RPMI7951 (cell line): ENCODE measurements around the gene GNLY. TPM values are rescaled to one million over a fixed set of nuclear protein-coding genes. Genes with fewer than 3 reads are reported as not detected.
A peak's percentile ranks its signal among the peaks of the same experiment; 100 is the strongest.

ENCODE experiments used
- DNase-seq: peaks from one replicate; pipeline ENCODE4 v3.0.0-alpha.2; 2012; ENCODE audit warnings: low read depth
- total RNA-seq: library from RNA; depleted of rRNA; stranded (reverse); fragments of >200 nt; shearing (Covaris generic); gene quantifications from 2 replicates; pipeline ENCODE4 v1.2.3, GENCODE V29; 2014

Gene GNLY
- total RNA-seq, 1 experiment from 2014 or later = not detected

DNA sequence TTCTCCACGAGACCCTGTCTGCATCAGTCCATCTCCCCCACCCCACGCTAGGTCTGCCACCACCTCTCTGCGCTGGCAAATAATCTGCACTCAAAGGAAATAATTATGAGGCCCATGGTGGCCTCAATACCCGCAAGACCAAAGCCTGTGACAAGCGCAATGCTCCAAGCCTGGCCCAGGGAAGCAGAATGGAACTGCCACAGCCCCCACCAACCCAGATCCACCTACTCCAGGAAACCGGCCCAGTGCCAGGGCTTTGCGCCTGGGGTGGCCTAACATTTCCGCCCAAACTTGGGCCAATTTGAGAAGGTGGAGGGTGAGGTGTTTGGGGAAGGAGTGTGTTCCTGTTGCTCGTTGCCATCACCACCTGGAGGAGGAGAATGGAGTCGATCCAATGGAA lies 33.6 kb downstream of the GNLY start:
- DNase-seq = no peak

DNA sequence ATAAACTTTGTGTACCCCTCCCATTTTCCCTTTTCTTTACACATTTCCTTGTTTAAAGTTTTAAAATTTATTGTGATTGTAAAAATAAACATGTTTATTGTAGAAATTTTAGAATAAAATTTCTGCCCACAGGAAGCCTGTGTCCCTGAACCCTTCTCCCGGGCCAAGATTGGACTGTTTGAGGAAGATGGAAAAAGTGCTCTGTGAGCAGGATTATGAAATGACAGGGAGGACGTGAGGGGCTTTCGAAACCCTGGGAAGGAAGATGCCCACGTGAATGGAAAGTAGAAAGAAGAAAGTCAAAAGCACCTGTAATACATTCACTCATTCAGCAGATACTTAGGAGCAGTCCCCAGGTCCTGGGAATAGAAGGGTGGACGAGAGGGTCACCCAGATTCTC lies 34.2 kb downstream of the GNLY start:
- no peak for DNase-seq

DNA sequence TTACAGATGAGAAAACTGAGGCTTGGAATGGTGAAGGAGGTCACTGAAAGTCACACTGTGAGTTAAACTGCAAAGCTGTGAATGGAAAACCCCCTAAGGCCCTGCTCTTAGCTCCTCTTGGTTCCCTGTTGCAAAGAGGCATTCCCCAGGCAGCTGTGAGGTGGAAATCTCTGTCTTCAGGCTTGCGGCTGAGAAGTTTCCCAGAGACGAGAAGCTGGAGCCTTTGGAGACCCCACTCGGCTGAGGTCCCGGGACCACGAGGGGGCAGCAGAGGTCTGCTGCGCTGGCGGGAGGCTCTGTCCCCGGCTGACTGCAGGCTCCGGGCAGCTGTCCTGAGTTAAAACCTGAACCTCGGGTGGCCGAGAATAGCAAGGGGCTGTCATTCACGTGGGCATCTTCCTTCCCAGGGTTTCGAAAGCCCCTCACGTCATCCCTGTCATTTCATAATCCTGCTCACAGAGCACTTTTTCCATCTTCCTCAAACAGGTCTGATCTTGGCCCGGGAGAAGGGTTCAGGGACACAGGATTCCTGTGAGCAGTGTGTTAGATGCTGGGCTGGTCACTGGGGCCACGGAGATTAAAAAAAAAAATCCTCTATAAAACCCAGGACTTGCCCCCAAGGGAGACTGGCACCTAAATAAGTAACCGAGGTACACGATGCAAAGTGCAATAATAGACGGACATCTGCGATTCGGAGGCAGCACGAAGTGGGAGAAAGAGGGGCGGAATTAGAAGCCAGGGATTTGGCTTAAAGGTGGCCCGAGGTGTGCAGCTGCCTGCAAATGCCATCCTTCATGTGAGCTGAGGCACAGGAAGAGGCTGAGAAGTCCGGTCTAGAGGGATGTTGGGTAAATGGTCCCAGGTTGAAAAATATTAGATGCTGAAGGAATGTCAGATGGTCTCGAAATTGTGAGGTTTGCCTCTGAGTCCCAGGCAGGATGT lies 35.0 kb downstream of the GNLY start:
- peak; percentile 73 for DNase-seq

DNA sequence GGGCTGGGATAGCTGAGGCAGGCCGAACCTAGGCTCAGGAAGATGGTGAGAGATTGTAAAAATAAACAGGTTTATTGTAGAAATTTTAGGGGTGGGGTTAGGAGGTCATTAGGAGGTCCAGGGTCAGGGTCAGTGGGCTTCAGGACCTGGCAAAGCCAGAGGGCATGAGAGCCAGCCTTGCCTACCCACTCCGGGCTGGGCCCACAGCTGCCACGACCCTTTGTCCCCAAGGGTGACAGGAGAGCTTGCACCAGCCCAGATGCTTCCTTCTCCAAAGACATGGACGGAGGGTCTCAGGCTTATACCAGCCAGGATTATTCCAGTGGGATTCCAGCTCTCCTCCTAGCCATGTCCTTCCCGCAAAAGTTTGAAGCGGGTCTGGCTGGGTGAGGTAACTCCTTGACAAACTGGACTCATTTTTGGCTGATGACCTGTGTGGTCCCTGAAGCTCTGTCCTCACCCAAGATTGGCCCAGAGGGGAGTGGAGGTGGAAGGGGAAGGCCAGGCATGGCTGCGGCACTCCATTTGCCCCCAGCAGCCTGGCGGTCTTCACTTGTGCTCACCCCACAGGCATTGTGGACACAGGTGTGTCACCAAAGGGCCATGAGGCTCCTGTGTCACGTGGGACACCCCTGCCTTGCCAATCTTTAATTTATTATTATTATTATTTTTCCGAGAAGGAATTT lies 35.8 kb downstream of the GNLY start:
- no peak for DNase-seq

DNA sequence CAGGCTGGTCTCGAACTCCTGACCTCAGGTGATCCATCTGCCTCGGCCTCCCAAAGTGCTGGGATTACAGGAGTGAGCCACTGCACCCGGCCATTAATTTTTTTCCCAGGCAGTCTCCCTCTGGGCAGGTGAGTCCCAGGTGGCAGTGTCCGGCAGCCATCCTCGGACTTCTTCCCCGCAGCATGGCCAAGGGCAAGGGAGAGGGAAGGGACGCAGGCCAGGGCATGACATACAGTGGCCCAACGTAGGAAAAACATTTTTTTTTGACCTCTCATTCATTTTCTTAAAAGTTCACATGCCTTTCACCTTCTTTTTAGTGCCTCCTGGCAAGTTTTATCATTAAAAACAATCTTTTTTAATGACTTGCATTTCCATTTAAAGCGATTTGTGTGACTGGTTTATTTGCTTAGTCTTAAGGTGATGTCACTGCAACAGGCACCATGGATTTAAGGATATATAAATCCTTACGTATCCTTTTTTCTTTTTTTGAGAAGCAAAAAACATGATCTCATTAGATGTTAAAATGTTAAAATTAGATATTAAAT lies 36.6 kb downstream of the GNLY start:
- no peak for DNase-seq

DNA sequence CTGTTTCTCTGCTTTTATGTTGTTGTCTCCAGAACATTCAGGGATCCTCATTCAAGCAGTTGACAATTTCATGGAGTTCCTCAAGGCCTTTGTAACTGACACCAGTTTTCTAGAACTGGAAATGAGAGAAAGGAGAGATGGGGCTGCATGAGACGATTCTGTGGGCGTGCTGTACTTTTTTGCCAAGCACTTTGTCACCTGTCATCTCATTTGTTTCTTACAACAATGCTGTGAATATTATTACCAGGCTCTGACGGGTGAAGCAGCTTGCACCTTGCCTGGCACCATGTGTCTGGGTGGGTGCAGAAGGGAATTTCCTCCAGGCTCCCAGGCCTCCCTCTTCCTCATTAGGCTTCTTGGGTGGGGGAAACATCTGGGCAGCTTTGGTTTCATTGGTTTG lies 37.4 kb downstream of the GNLY start:
- DNase-seq = no peak

DNA sequence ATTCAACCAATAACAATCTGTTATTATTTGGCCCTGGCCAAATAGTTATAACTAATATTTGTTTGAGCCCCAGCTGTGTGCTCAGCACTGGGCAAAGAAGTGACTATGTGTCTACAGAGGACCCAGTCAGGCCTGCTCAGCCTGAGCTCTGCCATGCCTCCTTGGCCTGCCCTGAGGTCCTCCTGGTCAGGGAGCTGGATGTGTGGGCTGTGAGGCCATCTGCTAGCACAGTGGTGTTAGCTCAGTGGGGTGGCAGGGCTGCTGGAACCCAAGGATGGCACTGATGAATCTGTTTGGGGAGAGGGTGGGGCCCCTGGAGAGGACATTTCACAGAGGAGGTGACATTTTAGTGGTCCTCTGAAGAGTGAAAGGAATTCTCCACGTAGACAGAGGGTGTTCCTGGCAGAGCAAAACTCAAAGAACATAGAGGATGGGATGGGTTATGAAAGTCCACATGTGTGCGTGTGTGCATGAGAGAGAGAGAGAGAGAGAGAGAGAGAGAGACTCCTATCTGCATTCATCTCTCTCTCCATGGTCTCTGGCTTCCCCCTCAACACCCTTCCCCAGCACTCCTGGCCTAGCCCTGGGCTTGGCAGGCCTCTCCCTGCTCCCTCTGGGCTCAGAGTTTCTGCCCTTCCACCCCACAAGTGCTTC lies 38.4 kb downstream of the GNLY start:
- no peak for DNase-seq

DNA sequence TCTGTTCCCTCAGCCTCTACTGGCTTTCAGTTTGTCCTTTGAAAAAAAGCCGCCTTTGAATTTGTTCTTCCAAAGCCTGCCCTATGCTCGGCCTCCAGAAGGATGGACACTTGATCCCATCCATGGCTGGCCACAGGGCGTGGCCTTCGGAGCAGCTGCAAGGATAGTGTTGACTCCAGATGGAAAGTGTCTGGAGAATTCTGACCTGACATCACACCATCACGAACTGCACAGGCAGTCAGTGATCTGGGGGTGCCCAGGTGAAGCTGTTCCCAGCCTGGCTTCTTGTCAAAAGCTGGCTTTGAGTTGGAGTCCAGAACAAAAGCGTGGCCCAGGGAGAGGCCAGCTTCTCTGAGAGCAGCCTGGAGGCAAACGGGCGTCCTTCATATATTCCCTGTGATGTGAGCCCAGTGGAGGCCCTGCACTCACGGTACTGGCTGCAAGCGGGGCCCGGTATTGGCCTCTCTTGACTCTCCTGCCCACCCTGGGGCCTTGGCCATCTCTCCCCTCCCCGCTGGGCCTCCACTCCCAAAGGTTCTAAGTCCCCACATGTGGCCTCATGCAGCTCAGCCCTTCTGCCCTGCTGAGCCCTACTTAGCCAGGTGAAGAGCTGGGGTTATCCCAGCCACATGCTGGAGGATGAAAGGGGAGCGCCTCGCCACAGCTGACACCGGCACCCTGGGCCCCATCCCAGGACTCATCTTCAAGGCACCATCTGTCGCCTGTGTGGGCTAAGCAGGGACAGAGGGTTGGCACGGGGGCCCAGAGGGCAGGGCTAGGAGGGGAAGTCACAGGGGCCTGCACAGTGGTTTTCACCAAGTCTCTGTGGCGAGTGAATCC lies 39.2 kb downstream of the GNLY start:
- DNase-seq = peak; percentile 57

DNA sequence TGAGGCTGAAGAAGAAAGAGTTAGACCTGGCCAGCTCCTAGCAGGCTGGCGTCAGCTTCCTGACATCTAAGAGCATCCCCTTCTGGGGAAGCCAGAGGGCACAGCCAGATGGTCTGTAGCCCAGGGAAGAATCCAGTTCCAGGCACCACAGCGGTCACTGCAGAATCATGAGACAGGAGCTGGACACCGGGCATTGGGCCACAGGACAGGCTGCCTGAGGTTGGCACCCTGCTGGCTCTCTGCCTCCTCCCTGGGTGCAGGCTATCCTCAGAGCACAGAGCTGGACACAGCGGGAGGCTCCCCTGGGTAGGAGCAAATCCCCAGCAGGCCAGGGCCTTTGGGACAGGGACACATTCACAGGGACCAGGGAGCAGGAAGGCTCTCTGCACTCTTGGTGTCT lies 39.9 kb downstream of the GNLY start:
- DNase-seq = no peak

DNA sequence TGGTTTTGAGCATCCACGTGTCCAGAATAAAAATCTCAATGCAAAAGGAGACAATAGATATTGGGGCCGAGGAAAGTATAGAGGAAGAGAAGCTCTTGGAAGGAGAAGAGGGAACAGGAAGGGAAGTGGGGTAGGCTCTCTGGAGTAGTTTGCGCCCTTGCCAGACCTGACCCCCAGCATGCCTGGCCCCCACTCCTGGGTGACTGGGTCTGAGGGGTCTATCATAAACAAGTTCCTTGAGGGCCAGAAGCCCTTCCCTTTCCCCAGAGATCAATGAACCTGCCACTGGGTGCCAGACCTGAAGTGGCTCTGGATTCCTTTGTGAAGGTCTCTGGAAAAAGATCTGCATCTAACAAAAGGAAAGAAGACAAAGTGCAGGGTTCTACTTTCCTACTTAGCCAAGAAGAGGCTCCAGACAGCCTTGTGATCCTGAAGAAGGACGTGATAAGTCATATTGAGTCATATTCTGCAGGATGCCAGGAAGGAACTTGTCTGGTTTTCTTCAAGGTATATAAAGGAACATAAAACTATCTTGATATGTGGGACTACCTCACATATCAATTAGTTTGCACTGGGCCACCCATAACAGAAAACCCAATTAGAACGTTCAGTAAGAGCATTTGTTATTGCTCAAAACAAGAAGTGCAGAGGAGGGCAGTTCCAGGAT lies 40.9 kb downstream of the GNLY start:
- no peak for DNase-seq

DNA sequence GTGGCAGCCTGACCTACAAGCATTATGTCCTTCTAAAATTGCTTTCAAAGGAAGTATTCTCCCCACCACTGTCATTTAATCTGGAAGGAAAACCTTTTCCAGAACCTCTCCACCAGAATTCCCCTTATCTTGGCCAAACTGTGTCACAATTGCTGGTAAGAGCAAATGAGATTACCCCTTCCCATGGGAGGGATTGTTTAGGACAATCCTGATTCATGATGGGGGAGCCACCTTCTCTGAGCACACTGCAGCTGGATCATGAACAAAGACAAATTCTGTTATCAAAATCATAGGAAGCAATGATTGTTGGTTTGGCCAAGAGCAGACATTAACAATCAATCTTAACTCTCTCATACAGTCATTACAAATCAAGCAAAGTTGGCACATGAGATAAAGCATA lies 41.5 kb downstream of the GNLY start:
- DNase-seq = no peak

DNA sequence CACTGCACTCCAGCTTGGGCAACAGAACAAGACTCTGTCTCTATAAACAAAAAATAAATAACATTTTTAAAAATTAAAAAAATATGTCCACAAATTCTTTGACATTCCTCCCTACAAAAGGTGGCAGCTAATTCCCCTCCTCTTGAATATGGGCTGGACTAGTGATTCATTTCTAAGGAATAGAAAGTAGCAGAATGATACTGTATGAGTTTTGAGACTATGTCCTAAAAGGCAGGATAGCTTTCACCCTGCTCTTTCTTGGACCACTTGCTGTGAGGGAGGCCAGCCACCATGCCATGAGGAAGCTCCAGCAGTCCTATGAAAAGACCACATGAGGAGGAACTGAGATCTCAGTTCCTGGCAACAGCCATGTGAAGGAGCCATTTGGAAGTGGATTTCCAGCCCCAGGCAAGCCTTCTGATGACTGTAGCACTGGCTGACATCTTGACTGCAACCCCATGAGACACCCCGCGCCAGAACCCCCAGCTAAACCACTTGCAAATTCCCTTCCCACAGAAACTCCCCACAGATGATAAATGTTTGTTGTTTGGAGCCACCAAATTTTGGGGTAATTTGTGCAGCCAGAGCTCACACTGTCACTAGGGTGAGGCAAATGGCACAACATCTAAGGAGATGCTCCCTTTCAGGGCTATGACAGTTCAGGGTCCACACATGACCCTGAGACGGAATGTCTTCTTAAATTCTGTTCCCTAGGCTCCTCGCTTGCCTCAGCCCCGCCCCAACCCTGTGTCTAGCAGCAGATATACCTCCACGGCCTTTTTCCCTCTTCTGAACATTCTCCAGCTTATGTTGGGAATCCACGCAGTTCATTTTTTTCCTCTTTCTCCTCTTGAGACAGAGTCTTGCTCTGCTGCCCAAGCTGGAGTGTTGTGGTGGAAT lies 42.5 kb downstream of the GNLY start:
- peak; percentile 46 for DNase-seq

DNA sequence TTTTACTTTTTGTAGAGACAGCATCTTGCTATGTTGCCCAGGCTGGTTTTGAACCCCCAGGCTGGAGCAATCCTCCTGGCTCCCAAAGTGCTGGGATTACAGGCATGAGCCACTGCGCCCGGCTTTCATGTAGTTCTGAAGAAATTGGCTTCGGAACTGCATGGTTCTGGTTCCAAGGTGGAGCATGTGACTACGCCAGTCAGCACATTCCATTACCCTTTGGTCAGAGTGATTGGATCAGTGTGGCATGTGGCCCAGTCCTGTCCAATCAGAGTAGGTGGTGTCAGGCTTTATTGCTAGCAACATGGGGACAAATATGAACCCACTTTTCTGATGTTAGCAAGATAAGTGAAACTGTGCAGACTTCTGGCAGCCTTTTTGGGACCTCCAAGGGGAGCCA lies 43.3 kb downstream of the GNLY start:
- peak; percentile 62 for DNase-seq

DNA sequence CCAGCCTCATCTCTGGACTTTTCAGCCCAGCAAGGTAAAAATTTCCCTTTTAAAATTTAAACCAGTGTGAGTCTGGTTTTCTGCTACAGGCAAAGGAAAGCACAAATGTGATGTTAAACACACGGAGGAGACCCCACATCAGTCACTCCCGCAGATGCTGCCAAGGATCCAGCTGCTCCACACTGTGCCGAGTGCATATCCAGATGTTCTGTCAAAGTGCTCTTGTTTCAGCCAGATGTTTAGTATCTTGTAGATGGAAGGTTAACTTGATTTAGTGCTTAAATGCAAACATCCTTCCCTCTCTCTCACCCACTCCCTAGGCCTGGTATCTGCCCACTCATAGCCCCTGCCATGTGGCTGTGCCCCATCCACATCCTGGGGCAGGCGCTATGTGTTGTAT lies 43.8 kb downstream of the GNLY start:
- no peak for DNase-seq

DNA sequence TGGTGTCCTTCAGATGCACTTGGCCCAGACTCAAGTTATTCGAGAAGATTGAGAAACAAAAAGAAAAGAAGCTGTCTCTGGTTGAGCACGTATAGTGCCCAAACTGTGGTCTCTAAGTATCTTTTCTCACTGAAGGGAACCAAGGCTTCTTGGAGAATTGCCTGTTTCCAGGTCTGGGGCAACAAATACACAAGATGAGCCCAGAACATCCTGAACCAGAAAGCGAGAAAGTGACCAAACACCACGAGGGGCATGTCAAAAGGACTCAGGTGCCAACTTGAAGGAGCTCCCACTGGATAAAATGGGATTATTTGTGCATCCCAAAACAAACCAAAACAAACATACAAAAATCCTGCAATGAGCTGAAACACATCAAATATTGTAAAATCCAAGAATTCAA lies 46.0 kb downstream of the GNLY start:
- DNase-seq = no peak

DNA sequence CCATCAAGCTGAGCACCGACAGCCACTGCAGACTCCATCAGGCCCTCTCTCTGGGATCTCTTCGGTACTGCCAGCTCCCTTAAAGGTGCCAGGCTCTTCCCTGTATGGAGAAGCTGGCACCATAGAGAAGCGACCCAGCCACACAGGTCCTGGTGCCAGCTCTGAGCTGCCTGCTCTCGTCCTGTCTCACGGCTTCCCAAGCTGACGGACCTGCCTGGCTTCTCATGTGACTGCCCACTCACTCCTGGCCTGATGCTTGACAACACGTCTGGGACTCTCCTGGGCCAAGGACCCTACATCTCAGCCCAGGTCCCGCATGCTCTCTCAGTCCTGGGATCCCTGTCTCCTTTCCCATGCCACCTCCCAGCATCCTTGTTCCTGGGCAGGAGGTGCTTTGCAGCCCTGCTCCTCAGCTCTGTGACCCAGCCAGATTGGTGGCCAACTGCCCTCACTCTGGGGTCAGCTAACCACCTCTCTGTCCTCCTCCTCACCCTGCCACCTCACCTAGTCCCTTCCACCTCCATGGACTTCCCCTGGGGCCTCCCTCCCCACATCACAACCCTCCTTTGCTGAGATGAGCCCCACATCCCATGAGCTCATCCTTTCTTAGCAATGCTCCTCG lies 47.2 kb downstream of the GNLY start:
- no peak for DNase-seq

DNA sequence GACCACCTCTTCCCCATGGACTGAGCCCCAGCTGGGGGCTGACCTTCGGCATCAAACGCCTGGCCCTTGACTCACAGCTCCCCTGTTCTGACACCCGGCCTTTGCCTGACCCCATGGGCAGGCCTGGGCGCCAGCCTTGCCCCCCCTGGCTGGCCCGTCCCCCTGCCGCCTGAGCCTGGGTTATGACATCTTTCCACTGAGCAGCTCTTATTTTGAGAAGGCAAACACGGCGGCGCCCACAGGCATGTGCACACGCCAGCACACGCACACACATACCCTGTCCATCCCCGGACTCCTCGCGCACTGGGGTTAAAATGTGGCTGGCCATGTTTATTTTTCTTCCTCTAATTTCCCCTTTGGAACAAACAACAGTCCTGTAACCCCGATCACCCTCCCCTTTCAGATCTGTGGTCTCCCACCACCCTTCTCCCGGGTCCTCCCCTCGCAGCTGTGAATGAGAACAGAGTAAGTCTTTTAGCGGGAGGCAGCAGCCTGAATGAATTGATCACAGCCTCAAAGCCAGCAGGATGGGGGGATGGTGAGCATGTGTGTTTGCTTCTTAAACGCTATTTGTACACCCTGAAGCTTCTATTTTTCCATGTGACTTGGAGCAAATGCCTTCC lies 47.8 kb downstream of the GNLY start:
- peak; percentile 84 for DNase-seq

DNA sequence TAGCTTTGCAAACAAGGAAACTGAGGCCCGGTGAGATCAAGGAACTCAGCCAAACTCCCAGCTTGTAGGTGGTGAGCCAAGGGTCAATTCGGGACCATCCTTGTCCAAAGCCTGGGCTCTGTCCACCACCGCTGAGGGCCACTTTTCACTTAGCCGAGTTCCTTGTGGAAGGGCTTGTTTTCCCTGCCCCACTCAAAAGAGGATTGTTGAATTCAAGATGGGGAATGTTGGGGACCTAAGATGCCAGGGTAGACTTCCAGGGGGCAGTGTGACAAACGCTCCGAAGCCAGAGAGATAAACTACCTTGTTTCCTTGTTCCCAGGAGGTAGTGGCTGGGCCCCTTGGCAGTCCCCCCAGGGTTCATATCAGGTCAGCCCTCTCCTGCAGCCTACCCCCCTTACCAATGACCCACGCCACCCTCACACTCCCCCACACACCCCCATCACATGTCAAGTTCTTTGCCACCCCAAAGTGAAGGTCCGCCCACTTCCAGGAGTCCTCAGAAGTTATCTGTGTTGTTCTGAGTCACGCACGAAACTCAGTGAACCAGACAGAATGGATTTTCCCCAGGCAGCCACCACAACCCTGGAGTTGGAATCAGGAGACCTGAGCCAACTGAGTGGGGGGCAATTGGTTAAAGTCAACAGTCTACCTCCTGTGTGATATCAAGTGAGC lies 49.3 kb downstream of the GNLY start:
- peak; percentile 75 for DNase-seq
